ENCODE measurements around the gene CNTRL.

DNA sequence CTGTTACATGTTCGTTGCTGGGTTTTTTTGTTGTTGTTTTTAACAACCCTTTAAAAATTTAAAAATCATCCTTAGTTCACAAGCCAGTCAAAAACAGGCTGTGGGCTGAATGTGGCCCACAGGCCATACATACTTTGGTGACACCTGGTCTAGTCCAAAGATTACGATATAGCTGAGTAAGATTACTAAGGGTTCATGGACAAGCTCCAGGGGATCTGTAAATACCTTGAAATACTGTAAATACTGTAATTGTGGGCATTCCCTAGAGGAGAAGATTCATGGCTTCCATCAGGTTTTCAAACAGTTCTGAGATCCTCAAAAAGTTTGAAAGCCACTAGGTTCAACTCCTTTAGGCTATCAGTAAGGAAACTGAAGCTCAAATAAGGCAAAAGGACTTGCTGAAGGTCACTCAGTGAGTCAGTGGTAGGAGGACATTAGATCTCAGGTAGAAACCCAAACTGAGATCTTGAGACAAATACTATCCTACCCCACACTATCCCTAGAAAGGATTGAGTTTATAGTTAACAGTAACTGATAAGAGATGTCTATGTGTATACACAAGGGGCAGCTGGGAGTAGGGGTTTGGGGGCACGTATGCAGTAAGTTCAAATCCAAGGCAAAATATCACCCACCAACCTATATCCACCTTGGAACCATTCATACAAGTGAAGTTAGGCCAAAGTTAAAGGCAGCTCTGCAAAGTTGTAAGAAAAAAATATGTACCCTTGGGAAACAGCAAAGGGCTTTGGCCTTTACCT is 109.1 kb downstream of the CNTRL start:
- TF ChIP-seq MAX (IDR thresholded peaks at IDR 0.05) (no peak), RNF2 (IDR thresholded peaks at IDR 0.05; ENCODE audit: borderline replicate concordance, low read depth) (no peak), SMC3 (IDR thresholded peaks at IDR 0.05) (no peak), CTCF (IDR thresholded peaks at IDR 0.05) (no peak), RCOR1 (IDR thresholded peaks at IDR 0.05; ENCODE audit: low read depth, low read length) (no peak), CBX2 (IDR thresholded peaks at IDR 0.05; ENCODE audit: borderline replicate concordance, low read depth) (no peak), POLR2A (IDR thresholded peaks at IDR 0.05; ENCODE audit: low read length) (no peak), CEBPB (IDR thresholded peaks at IDR 0.05) (no peak), MAFK (IDR thresholded peaks at IDR 0.05; ENCODE audit: partially characterized antibody) (no peak)
- TF ChIP-seq, protein P1, sequence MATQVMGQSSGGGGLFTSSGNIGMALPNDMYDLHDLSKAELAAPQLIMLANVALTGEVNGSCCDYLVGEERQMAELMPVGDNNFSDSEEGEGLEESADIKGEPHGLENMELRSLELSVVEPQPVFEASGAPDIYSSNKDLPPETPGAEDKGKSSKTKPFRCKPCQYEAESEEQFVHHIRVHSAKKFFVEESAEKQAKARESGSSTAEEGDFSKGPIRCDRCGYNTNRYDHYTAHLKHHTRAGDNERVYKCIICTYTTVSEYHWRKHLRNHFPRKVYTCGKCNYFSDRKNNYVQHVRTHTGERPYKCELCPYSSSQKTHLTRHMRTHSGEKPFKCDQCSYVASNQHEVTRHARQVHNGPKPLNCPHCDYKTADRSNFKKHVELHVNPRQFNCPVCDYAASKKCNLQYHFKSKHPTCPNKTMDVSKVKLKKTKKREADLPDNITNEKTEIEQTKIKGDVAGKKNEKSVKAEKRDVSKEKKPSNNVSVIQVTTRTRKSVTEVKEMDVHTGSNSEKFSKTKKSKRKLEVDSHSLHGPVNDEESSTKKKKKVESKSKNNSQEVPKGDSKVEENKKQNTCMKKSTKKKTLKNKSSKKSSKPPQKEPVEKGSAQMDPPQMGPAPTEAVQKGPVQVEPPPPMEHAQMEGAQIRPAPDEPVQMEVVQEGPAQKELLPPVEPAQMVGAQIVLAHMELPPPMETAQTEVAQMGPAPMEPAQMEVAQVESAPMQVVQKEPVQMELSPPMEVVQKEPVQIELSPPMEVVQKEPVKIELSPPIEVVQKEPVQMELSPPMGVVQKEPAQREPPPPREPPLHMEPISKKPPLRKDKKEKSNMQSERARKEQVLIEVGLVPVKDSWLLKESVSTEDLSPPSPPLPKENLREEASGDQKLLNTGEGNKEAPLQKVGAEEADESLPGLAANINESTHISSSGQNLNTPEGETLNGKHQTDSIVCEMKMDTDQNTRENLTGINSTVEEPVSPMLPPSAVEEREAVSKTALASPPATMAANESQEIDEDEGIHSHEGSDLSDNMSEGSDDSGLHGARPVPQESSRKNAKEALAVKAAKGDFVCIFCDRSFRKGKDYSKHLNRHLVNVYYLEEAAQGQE (IDR thresholded peaks at IDR 0.05) = no peak
- TF ChIP-seq, protein P2, sequence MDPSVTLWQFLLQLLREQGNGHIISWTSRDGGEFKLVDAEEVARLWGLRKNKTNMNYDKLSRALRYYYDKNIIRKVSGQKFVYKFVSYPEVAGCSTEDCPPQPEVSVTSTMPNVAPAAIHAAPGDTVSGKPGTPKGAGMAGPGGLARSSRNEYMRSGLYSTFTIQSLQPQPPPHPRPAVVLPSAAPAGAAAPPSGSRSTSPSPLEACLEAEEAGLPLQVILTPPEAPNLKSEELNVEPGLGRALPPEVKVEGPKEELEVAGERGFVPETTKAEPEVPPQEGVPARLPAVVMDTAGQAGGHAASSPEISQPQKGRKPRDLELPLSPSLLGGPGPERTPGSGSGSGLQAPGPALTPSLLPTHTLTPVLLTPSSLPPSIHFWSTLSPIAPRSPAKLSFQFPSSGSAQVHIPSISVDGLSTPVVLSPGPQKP (IDR thresholded peaks at IDR 0.05; ENCODE audit: low read depth, low read length) = no peak
